SKM-1 treated with dmso at 0.1 percent for 144 hours (cell line): ENCODE data around the gene PGGT1B.

ENCODE experiments used
- DNase-seq: peaks from one replicate; lab custom pipeline; 2025; ENCODE audit not compliant: unreplicated experiment; lab: John Stamatoyannopoulos, UW

Gene PGGT1B

DNA sequence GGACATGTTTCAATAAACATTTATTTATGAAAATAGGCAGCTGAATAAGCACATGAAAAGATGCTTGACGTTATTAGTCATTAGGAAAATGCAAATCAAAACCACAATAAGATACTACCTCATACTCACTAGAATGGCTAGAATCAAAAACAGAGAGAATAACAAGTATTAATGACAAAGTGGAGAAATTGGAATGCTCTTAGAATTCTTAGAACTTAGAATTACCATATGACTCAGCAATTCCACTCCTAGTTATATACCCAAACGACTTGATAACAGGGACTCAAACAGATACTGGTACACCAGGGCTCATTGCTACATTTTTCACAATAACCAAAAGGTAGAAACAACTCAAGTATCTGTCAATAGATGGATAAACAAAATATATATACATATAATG, 77.9 kb downstream of the PGGT1B start:
- DNase-seq, result no peak

DNA sequence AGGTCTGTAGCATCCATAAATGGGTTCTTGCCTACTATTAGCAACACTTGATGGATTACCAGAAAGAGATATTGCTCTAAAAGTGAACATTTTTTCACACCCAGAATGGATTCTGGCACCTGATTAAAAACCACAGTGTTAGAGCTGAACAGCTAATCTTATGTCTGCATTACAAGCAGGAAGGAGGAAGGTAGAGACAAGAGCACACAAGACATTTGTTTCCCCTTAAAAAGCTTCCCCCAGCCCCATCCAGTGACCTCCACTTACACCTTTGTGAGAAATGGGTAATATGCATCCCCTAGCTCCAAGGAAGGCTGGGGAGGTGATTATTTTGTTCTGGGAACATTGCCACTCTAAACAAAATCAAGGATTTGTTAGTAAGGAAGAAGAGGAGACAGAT, 80.9 kb downstream of the PGGT1B start:
- DNase-seq, result no peak

DNA sequence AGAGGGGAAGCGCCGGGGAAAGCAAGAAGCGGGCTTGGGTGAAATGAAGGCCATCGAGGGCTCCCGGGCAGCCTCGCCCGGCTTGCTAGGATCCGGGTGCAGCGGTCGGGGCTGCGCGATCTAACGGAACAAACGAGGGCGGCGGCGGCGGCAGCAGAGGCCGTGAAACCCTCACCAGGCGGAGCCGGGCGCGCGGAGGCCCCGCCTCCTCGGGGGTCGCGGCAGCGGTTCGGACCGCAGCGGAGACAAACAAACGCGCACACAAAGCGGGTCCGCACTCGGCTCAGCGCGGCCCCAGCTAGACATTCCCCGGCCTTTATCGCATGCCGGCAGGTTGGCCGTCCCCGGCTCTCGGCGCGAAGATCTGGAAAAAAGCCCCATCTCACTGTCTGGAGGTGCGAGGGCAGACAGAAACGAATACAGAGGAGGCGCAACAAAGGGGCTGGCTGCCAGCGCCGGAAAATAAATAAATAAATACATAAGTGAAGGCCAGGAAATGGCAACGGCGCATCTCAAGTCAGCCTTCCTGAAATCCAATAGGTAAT, 82.4 kb downstream of the PGGT1B start:
- no peak for DNase-seq

DNA sequence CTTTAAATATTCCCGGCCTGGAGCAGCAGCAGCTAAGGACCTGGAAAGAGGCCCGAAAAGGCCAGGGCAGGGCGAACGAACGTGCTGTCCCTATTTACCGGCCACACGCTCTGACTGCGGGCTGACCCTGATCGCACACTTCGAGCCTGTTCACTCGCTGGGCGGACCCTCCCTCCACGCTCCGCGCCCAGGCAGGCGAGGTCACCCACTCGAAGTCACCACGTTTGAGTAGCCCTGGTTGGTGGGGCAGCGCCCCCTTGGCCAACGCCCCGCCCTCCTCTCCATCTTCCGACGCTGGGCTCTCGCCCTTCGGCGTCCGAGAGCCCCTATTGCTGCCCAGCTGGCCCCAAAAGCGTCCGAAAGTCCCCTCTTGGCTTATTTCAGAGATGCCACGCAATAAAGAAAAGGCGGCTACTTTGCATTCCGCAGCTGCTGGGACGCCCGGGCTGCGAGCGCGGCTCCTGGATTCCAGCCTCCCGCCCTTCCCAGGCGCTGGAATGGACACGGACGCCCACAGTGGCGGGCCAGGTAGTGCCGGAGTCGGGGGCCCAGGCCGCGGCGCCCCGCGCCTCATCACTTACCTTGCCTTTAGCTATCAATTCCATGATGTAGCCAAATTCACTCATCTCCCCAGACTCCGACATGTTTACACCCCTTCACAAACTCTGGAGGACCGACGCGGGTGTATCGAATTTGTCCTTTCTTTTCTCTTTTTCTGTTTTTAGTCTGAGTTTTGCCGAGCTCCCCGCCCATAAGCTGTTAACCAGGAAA, 83.1 kb downstream of the PGGT1B start:
- DNase-seq, result no peak

DNA sequence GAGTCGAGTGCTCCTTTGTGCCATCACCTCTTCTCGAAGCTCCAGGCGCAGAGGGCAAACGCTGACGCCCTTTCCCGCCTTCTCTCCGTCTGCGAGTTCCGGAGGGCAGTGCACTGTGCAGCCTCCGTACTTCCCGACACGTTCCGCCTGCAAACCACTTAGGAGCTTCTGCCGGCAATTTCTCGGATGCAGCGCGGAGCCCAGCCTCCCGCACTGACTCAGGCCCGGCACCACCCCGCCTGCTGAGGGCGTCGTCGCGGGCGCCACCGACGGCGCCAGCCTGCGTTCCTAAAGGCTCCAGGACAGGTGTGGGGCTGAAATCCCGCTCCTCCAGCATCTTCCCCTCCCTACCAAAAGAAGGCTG, 83.7 kb downstream of the PGGT1B start:
- no peak for DNase-seq

DNA sequence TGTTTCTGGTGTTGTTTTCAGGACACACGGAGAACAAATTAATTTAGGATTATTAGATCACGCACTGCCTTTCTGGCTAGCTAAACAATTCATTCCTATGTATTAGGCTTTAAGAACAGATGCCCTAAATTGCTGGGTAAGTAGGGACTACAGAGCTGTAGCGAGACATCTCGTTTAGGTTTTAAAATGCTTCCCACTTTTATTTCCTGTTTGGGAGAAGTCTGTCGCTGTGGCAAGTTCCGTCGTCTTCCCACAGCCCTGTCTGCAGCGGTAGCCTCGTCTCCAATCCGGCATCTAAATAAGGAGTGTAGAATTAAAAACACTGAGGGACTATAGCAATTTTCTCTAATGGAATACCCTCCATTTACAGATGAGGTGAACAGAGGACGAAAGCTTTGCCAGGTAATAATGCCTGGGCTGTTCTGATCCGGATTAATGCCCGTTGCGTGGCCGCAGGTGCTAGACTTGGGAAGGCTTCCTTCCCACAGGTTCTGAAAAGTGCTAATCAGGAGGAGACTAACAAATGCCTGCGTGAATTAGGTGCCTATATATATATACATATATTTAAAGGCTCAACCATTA, 91.7 kb downstream of the PGGT1B start:
- DNase-seq, result peak; percentile 34

DNA sequence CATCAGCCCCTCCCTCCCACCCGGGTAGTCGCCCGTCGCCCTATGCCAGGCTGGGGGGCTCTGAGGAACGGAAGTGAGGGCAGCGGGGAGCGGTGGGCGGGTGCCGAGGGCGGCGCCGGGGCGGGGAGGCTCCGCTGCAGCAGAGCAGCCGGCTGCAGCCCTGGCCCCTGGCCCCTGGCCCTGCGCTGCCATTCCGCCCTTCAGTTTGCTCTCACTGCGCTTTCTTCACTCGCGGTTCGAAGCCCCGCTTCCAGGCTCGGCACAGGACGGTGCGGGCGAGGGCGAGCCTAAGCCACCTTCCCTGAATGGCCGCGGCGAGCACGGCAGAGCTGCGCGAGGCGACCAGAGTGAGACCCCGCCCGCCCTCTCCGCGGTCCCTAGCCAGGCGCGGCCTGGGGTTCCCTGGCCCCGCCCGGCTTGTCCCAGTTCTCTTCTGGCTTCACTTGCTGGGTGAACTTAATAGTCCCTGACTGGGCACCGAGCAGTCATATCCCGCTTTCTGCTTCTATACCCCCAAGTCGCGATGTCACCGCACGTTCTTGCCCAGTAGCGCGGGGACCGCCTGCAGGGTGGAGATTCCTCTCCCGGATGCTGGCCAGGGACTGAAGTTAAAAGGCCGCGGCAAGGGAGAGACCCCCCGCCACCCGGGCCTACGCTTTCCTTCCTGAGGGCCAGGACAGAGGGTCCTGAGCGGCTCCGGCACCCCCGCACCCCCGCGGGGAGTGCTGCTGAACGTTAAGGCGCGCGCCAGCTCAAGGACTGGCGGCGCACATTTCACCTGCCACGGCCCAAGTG, 92.3 kb downstream of the PGGT1B start:
- DNase-seq, result peak; percentile 43

DNA sequence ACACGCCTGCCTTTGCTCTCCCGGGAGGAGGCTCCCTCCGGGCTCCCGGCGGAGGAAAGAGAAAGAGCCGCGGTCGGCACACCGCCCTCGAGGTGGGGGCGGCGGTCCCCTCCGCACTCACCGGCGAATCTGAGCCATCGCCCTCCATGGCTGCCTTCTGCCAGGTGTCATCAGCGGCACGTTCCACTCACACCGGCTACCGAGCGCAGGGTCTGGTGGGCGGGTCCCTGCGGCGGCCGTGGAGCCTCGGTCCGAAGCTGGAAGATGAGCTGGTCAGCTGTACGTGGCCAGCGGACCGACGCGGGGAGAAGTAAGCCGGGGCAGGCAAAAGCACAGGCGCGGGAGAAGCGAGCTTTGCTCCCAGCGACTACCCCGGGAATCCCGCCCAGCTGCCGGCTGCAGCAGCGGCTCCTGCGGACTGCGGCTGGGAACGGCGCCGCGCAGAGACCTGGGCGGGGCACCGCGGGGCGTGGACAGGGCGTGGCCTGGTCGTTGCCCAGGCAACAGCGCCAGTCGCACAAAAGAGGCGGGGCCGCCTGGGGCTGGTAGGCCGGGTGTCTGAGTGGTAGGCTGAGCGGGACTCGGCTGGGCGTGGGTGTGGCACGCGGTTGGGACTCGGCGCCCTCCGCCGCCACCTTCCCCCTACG, 93.1 kb downstream of the PGGT1B start, which contains the start of gene TRIM36:
Gene TRIM36 (minus strand): TSS at position 422 of the 647 bp plus-strand sequence. CDS start 274 bp downstream, at position 148.
- DNase-seq, result peak; percentile 88

DNA sequence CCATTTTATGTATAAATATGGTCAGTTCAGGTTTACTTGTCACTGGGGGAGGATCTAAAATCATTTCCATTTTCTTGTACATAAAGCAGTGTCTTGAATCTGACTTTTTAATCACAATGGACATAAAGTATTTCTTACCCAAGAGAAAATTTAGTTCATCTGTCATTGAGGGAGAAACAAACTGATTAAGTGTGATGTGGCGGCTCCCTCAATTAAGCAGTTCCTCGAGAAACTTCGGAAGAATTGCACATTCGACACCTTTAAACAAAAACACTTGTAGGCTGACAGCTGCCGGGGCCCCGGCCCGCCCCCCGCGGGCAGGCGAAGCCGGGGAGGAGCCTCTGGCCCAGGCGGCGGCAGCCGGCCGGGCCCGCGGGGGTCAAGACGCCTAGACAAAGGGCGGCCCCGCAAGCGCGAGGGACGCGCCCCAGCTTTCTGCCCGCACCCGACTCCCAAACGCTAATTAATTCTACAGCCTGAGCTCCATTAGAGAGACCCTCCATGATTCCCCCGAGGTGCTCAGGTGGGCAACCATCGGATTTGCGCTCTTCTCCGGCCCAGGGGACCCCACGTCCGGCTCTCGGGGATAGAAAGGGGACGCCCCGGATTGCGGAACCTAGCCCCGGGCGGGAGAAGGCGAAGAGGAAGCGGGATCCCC, 93.7 kb downstream of the PGGT1B start:
- DNase-seq, result no peak

DNA sequence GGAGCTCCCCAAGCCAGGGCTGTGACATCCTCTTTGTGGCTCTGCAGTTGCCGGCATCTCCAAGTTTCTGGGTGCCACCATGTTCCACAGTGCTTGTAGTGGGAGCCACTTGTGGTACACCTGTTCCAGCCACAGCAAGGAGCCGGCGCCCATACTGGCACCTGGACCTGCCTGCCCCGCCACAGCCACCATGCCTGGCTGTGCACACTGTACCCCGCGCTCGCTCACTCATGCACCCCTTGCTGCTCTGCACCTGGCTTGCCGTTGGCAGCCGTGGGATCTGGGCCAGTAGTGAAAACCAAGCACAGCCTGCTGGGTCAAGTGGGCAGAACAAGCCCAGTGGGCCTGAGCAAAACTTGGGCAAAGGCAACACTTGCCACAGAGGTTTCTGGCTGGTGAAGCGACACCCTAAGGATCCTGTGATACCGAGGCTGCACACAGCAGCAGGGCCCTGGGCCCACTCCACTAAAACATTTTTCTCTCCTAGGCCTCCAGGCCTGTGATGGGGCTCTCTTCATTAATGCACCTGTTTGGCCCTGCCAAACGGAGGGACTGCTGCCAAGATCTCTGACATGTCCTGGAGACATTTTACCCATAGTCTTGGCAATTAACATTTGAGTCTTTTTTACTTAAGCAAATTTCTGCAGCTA, 95.8 kb downstream of the PGGT1B start:
- DNase-seq, result no peak

DNA sequence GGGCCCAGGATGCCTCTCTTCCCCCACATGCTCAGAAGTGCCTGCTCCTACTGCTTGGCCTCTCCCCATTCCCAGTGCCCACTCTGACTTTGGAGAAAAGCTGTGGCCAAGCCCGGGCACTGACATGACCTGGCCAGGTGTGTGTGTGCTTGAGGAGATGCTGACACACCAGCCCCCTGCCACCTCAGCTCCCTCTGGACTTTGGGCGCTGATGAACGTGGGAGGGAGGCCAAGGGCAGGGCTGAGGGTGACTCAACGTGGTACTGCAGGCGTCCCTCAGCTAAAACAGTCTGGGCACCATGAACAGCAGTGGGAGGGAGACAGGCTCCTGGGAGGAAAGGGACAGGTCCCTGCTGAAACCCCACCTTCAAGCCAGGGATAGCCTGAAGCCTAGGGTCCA, 96.9 kb downstream of the PGGT1B start:
- no peak for DNase-seq

DNA sequence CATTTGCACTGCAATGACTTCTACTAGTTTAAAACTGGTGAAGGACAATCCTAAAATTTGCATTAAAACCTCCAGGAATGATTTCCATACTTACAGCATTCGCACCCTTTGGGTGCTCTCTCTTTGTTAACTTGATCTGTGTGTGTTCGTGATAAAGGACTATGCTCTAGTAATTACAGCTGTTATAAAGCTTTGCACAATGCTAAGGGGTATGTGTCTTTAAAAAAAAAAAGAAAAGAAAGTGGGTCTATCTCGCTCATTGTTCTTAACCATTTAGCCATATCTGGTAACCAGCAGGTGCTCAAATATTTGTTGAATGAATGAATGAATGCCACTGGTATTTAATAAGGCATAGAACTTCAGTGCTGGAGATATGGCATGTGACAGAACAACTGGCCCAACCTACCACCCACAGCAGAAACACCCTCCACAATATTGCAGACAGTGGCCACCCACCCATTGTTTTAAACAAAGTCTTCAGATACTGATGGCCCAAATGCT, 101.7 kb downstream of the PGGT1B start:
- no peak for DNase-seq
